GM18909 (cell line): ENCODE measurements around the gene NSA2.
"Not testable (repeated sequence)": the region's sequence is repeated elsewhere in the genome, so short reads cannot be mapped to it uniquely, and the experiment has no call there.

Source experiments
- ATAC-seq: cut with Tn5 transposase; IDR thresholded peaks from one replicate; pipeline ENCODE4 v1.9.1; 2021; ENCODE audit warnings: mild to moderate bottlenecking; ENCODE audit not compliant: unreplicated experiment, poor library complexity

NSA2 gene

GRCh38 chr5:74766849-74767578 is at the start of gene NSA2, which contains the start of gene GFM2:
Gene NSA2, plus strand, starts transcription at chr5:74767249. Its CDS starts 112 bp downstream, at chr5:74767361.
Gene GFM2, minus strand, starts transcription at chr5:74767117. Its CDS starts 3,375 bp downstream, at chr5:74763742.
- peak; percentile 89 for ATAC-seq

- ATAC-seq: no peak
Observed at GRCh38 chr5:74717596-74717995, 49.5 kb upstream of the NSA2 start.

- no peak for ATAC-seq
Observed at GRCh38 chr5:74722271-74722670, 44.8 kb upstream of the NSA2 start.

- no peak for ATAC-seq
Observed at GRCh38 chr5:74725331-74725730, 41.7 kb upstream of the NSA2 start.

- no peak for ATAC-seq
Observed at GRCh38 chr5:74736759-74737158, 30.3 kb upstream of the NSA2 start.

- no peak for ATAC-seq
Observed at GRCh38 chr5:74738406-74738805, 28.6 kb upstream of the NSA2 start.

GRCh38 chr5:74748742-74749141 is 18.3 kb upstream of the NSA2 start:
- ATAC-seq: not testable (repeated sequence)

GRCh38 chr5:74761241-74761640 is 5.8 kb upstream of the NSA2 start:
- ATAC-seq: no peak

- ATAC-seq: no peak
Observed at GRCh38 chr5:74762599-74762998, 4.5 kb upstream of the NSA2 start.

- no peak for ATAC-seq
Observed at GRCh38 chr5:74763504-74763903, 3.5 kb upstream of the NSA2 start.

GRCh38 chr5:74765201-74765600 is 1.8 kb upstream of the NSA2 start:
- no peak for ATAC-seq

- no peak for ATAC-seq
Observed at GRCh38 chr5:74765929-74766328, 1.1 kb upstream of the NSA2 start.

GRCh38 chr5:74766418-74766848 is 616 bp upstream of the NSA2 start:
- ATAC-seq: peak; percentile 53

- peak; percentile 28 for ATAC-seq
Observed at GRCh38 chr5:74767579-74767913, 497 bp downstream of the NSA2 start.

- no peak for ATAC-seq
Observed at GRCh38 chr5:74772359-74772758, 5.3 kb downstream of the NSA2 start.

GRCh38 chr5:74778609-74779008 is 11.6 kb downstream of the NSA2 start:
- no peak for ATAC-seq

- ATAC-seq: no peak
Observed at GRCh38 chr5:74786851-74787250, 19.8 kb downstream of the NSA2 start.

GRCh38 chr5:74787424-74787823 is 20.4 kb downstream of the NSA2 start:
- ATAC-seq: no peak

GRCh38 chr5:74791669-74792068 is 24.6 kb downstream of the NSA2 start:
- not testable (repeated sequence) for ATAC-seq

- no peak for ATAC-seq
Observed at GRCh38 chr5:74798977-74799911, 32.2 kb downstream of the NSA2 start.

GRCh38 chr5:74801197-74801596 is 34.1 kb downstream of the NSA2 start:
- no peak for ATAC-seq
